IMR-90 (cell line): Measurements from ENCODE around the gene TP63. TPM values are rescaled to one million over a fixed set of nuclear protein-coding genes. Genes with fewer than 3 reads are reported as not detected.

Experiments
- ATAC-seq: fragments of 200-7000 bp; cut with Tn5 transposase; 2 replicates; pipeline ENCODE4 v1.9.1; 2020; ENCODE audit warnings: low read depth, mild to moderate bottlenecking, moderate library complexity
- BruUV-seq: library from RNA; stranded (reverse); fragments of 400-500 nt; replicated peaks from 2 replicates; lab custom pipeline; 2021; lab: Mats Ljungman, UMichigan
- CTCF ChIA-PET: fragments of 300-600 bp; formaldehyde crosslinking; extraction: SDS; loops from one replicate; lab custom pipeline; 2021; ENCODE audit warnings: antibody characterized with exemption; lab: Yijun Ruan, JAX
- POLR2A ChIA-PET: fragments of 300-600 bp; sonication (Branson Sonifier 250); formaldehyde crosslinking; loops from one replicate; lab custom pipeline; 2022; ENCODE audit warnings: antibody characterized with exemption; ENCODE audit not compliant: unreplicated experiment; lab: Charles Lee
- DNase-seq: peaks from one replicate; pipeline ENCODE4 v3.0.0; 2013
- H2AFZ ChIP-seq: replicated peaks from 2 replicates; pipeline ENCODE3; 2013; ENCODE audit warnings: low read length, mild to moderate bottlenecking; ENCODE audit not compliant: poor library complexity
- H2AK5ac ChIP-seq: 2 replicates; pipeline ENCODE4 v1.6.1; 2013; ENCODE audit warnings: low read depth, low read length, inconsistent platforms
- H2AK9ac ChIP-seq: replicated peaks from 2 replicates; pipeline ENCODE3; 2013; ENCODE audit warnings: mild to moderate bottlenecking, low read depth, low read length, moderate library complexity; ENCODE audit not compliant: poor library complexity
- H2BK120ac ChIP-seq: 2 replicates; pipeline ENCODE4 v1.6.1; 2013; ENCODE audit warnings: low read depth, low read length, inconsistent platforms
- H2BK15ac ChIP-seq: 3 replicates; pipeline ENCODE4 v1.6.1; 2013; ENCODE audit warnings: low read depth, low read length, inconsistent platforms
- H2BK20ac ChIP-seq: 2 replicates; pipeline ENCODE4 v1.6.1; 2013; ENCODE audit warnings: low read depth, mild to moderate bottlenecking, inconsistent platforms, low read length, moderate library complexity
- H2BK5ac ChIP-seq: 2 replicates; pipeline ENCODE4 v1.6.1; 2013; ENCODE audit warnings: mild to moderate bottlenecking, low read depth, low read length, inconsistent platforms; ENCODE audit not compliant: poor library complexity, severe bottlenecking
- H3K14ac ChIP-seq: replicated peaks from 2 replicates; pipeline ENCODE4 v1.6.1; 2013; ENCODE audit warnings: low read depth, low read length, inconsistent platforms
- H3K18ac ChIP-seq: 2 replicates; pipeline ENCODE4 v1.6.1; 2013; ENCODE audit warnings: low read depth, low read length, control low read depth
- H3K23ac ChIP-seq: 2 replicates; pipeline ENCODE4 v1.6.1; 2013; ENCODE audit warnings: low read depth, low read length, inconsistent platforms
- H3K27ac ChIP-seq: 2 replicates; pipeline ENCODE4 v1.5.1; 2013; ENCODE audit warnings: mild to moderate bottlenecking, control low read depth, low read length; ENCODE audit not compliant: insufficient read depth
- H3K27me3 ChIP-seq: 2 replicates; pipeline ENCODE4 v1.6.1; 2013; ENCODE audit warnings: low read length; ENCODE audit not compliant: control insufficient read depth, insufficient read depth
- H3K36me3 ChIP-seq: 2 replicates; pipeline ENCODE4 v1.6.1; 2013; ENCODE audit warnings: low read length, mixed read lengths; ENCODE audit not compliant: control insufficient read depth, insufficient read depth
- H3K4ac ChIP-seq: 2 replicates; pipeline ENCODE4 v1.6.1; 2013; ENCODE audit warnings: low read depth, low read length, inconsistent platforms
- H3K4me1 ChIP-seq: 2 replicates; pipeline ENCODE4 v1.6.1; 2013; ENCODE audit warnings: low read length, mixed read lengths; ENCODE audit not compliant: control insufficient read depth, insufficient read depth
- H3K4me2 ChIP-seq: 2 replicates; pipeline ENCODE4 v1.6.1; 2013; ENCODE audit warnings: low read depth, mild to moderate bottlenecking, control low read depth, low read length, moderate library complexity
- H3K4me3 ChIP-seq: 2 replicates; pipeline ENCODE4 v1.5.1; 2013; ENCODE audit warnings: low read depth, mild to moderate bottlenecking, control low read depth, low read length, moderate library complexity; ENCODE audit not compliant: insufficient read depth
- H3K56ac ChIP-seq: 2 replicates; pipeline ENCODE4 v1.6.1; 2013; ENCODE audit warnings: low read length, inconsistent platforms; ENCODE audit not compliant: insufficient read depth; ENCODE audit errors: extremely low read depth
- H3K79me1 ChIP-seq, 2 experiments: 2 replicates each; pipeline ENCODE4 v1.6.1; 2013; ENCODE audit warnings: low read length in 2 of 2, inconsistent platforms in 1 of 2, low read depth in 1 of 2
- H3K9ac ChIP-seq: 2 replicates; pipeline ENCODE4 v1.6.1; 2013; ENCODE audit warnings: low read depth, low read length, control low read depth
- H3K9me1 ChIP-seq: 2 replicates; pipeline ENCODE4 v1.6.1; 2013; ENCODE audit warnings: low read length, inconsistent platforms; ENCODE audit not compliant: insufficient read depth
- H3K9me3 ChIP-seq: 2 replicates; pipeline ENCODE4 v1.6.1; 2013; ENCODE audit warnings: low read length; ENCODE audit not compliant: control insufficient read depth, insufficient read depth
- H4K20me1 ChIP-seq: 2 replicates; pipeline ENCODE4 v1.6.1; 2013; ENCODE audit warnings: low read length, inconsistent platforms; ENCODE audit not compliant: insufficient read depth
- H4K5ac ChIP-seq: 2 replicates; pipeline ENCODE4 v1.6.1; 2013; ENCODE audit warnings: mild to moderate bottlenecking, low read depth, low read length, control low read depth
- H4K8ac ChIP-seq, 2 experiments: 2 replicates each; pipeline ENCODE4 v1.6.1; 2013; ENCODE audit warnings: low read depth in 2 of 2, low read length in 2 of 2, control low read depth in 1 of 2, inconsistent platforms in 1 of 2
- H4K91ac ChIP-seq: 2 replicates; pipeline ENCODE4 v1.6.1; 2013; ENCODE audit warnings: low read depth, low read length, inconsistent platforms; ENCODE audit not compliant: insufficient read depth
- CEBPB ChIP-seq: IDR thresholded peaks from 2 replicates; pipeline ENCODE4 v1.6.1; 2012; ENCODE audit warnings: low read depth, low read length, improper control_type of control experiment
- CHD1 ChIP-seq: IDR thresholded peaks from 2 replicates; pipeline ENCODE4 v1.6.1; 2012; ENCODE audit warnings: low read depth, low read length, improper control_type of control experiment
- ELK1 ChIP-seq: fragments of 150-350 bp; IDR thresholded peaks from 2 replicates; pipeline ENCODE4 v1.6.1; 2016; ENCODE audit warnings: low read depth, mild to moderate bottlenecking, low read length, moderate library complexity, borderline replicate concordance
- FOS ChIP-seq: fragments of 150-350 bp; IDR thresholded peaks from 2 replicates; pipeline ENCODE4 v1.6.1; 2016; ENCODE audit warnings: low read depth, low read length
- MAZ ChIP-seq: IDR thresholded peaks from 2 replicates; pipeline ENCODE4 v1.6.1; 2012; ENCODE audit warnings: low read depth, mild to moderate bottlenecking, low read length, improper control_type of control experiment, moderate library complexity, borderline replicate concordance
- MXI1 ChIP-seq: IDR thresholded peaks from 2 replicates; pipeline ENCODE4 v1.6.1; 2012; ENCODE audit warnings: low read depth, mild to moderate bottlenecking, low read length, moderate library complexity, borderline replicate concordance
- NFE2L2 ChIP-seq: fragments of 150-350 bp; IDR thresholded peaks from 2 replicates; pipeline ENCODE4 v1.6.1; 2016; ENCODE audit warnings: low read depth, mild to moderate bottlenecking, low read length
- POLR2A ChIP-seq: IDR thresholded peaks from 2 replicates; pipeline ENCODE4 v1.6.1; 2012; ENCODE audit warnings: mild to moderate bottlenecking, low read depth, low read length
- RAD21 ChIP-seq: IDR thresholded peaks from 2 replicates; pipeline ENCODE4 v1.6.1; 2012; ENCODE audit warnings: low read length, improper control_type of control experiment
- RCOR1 ChIP-seq: IDR thresholded peaks from 2 replicates; pipeline ENCODE4 v1.6.1; 2012; ENCODE audit warnings: mild to moderate bottlenecking, low read length, improper control_type of control experiment; ENCODE audit not compliant: insufficient replicate concordance
- RFX5 ChIP-seq: IDR thresholded peaks from 2 replicates; pipeline ENCODE4 v1.8.0; 2012; ENCODE audit warnings: low read depth, mild to moderate bottlenecking, low read length, moderate library complexity
- SMC3 ChIP-seq: fragments of 150-350 bp; IDR thresholded peaks from 2 replicates; pipeline ENCODE4 v1.6.1; 2016; ENCODE audit warnings: low read depth, mild to moderate bottlenecking, antibody characterized with exemption, low read length, moderate library complexity
- WGBS, 2 experiments: methylation state at CpG; one replicate each; pipeline versions ENCODE4 v1.1.5 to v1.1.7; 2013; ENCODE audit warnings: missing lambda C conversion rate in 2 of 2; ENCODE audit not compliant: insufficient read length in 1 of 2; ENCODE audit errors: extremely low coverage in 2 of 2; 5-methylcytosine and 5-hydroxymethylcytosine counted together
- dilution Hi-C: fragments of 300-500 bp; cut with HindIII; formaldehyde crosslinking; loops from one replicate; pipeline ENCODE4 v1.14.3; 2018; ENCODE audit warnings: low sequenced_read_pairs; ENCODE audit not compliant: unreplicated experiment
- in situ Hi-C: fragments of 300-500 bp; cut with MboI; formaldehyde crosslinking; loops from 3 replicates; pipeline ENCODE4 v1.14.3; 2019; ENCODE audit warnings: low sequenced_read_pairs, inconsistent platforms, mixed read lengths
- intact Hi-C: fragments of 100-400 bp; cut with micrococcal nuclease; formaldehyde crosslinking; loops from 2 replicates; pipeline ENCODE4 v1.10.0; 2022
- polyA plus RNA-seq, 3 experiments: library from polyadenylated mRNA; depleted of rRNA; stranded (reverse); fragments of >200 nt; gene quantifications; 2 replicates each; pipeline ENCODE4 v1.2.3, GENCODE V29; 2012; ENCODE audit warnings: low replicate concordance in 1 of 3
- total RNA-seq: library from RNA; depleted of rRNA; stranded (reverse); fragments of >200 nt; gene quantifications from 2 replicates; pipeline ENCODE4 v1.2.3, GENCODE V29; 2012
- TF ChIP-seq, protein P1 (sequence below): conservative IDR thresholded peaks from 2 replicates; pipeline ENCODE4 v1.5.1; 2012; ENCODE audit warnings: mild to moderate bottlenecking, low read depth, low read length, improper control_type of control experiment

The TP63 gene
- total and polyA plus RNA-seq, 2 of the 4 experiments (the other 2 are of a cell fraction): not detected

DNA sequence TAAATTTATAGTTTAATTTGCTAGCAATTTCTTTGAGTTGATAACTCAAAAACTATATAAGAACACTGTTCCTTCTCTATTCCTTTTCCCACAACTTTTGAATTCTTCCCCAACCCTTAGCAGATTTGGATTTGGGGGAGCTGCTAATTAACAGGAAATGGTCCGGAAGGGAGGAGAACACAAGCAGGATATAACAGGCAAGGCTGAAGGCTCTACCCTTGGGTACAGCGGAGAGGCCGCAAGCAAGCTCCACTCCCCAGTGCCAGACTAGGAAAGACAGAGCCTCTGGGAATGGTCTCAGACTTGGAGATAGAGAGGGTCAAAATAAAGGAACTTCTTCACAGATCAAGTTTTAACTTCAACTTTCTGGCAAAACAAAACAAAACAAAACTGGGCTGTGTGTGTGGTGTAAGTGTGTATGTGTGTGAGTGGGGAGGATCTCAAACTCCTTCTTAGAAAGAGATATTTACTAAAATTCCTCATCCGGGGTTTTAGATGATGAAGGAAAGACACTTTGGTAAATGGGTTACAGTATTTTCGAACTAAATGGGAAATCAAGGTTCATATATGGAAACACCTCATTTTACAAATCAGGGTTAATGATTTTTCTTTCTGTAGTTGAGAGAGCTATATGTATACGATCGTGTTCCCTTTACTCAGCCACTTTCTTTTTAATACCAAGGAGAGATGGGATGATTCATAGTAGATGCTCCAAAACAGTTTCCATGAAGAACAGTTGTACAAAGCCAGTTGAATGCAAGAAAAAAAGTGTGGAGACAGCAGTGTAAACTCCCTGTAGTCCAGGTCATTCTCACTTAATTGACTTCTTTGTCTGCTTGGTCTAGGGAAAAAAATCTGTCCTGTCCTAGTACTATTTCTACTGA, 161.1 kb downstream of the TP63 start:
- H3K4me3 ChIP-seq: no peak overlapping the region
- no peak overlapping the region for H2AK9ac ChIP-seq
- H2AK5ac ChIP-seq: no peak overlapping the region
- intact Hi-C loops: no loop called here
- no TSS peak for BruUV-seq
- no peak overlapping the region for H3K14ac ChIP-seq
- no peak overlapping the region for H3K27ac ChIP-seq
- CTCF ChIA-PET: interaction anchor here (0.7 kb wide), 1 partner anchor 1585 kb away, joined by 4 read pairs; no protein-coding TSS in a partner anchor
- no peak overlapping the region for H4K8ac ChIP-seq
- H3K9ac ChIP-seq: no peak overlapping the region
- no peak overlapping the region for H2BK120ac ChIP-seq
- H3K4ac ChIP-seq: no peak overlapping the region
- in situ Hi-C loops: no loop called here
- H4K5ac ChIP-seq: no peak overlapping the region
- H2BK20ac ChIP-seq: no peak overlapping the region
- DNase-seq (no peak), ATAC-seq (no peak)
- no peak overlapping the region for H2BK5ac ChIP-seq
- TF ChIP-seq FOS (no peak), POLR2A (no peak), CEBPB (no peak), RFX5 (no peak), RAD21 (no peak), ELK1 (no peak), CHD1 (no peak), MXI1 (no peak), MAZ (no peak), NFE2L2 (no peak), SMC3 (no peak), RCOR1 (no peak)
- TF ChIP-seq, protein P1, sequence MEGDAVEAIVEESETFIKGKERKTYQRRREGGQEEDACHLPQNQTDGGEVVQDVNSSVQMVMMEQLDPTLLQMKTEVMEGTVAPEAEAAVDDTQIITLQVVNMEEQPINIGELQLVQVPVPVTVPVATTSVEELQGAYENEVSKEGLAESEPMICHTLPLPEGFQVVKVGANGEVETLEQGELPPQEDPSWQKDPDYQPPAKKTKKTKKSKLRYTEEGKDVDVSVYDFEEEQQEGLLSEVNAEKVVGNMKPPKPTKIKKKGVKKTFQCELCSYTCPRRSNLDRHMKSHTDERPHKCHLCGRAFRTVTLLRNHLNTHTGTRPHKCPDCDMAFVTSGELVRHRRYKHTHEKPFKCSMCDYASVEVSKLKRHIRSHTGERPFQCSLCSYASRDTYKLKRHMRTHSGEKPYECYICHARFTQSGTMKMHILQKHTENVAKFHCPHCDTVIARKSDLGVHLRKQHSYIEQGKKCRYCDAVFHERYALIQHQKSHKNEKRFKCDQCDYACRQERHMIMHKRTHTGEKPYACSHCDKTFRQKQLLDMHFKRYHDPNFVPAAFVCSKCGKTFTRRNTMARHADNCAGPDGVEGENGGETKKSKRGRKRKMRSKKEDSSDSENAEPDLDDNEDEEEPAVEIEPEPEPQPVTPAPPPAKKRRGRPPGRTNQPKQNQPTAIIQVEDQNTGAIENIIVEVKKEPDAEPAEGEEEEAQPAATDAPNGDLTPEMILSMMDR: no peak
- no peak overlapping the region for H3K4me2 ChIP-seq
- no peak overlapping the region for H3K23ac ChIP-seq
- peaks cover 5% of the 10 kb centered on the region; the same call in 1 of the 2 replicates for H3K27me3 ChIP-seq
- no peak overlapping the region for H3K18ac ChIP-seq
- H2BK15ac ChIP-seq: no peak overlapping the region
- no peaks in the 10 kb centered on the region for H3K79me1 ChIP-seq
- WGBS, 2 experiments: no CpG with 5 or more reads among the region's 7 CpGs
- no peak overlapping the region for H2AFZ ChIP-seq
- H3K9me1 ChIP-seq: no peaks in the 10 kb centered on the region
- no peaks in the 10 kb centered on the region for H4K20me1 ChIP-seq
- no peak overlapping the region for H4K91ac ChIP-seq
- H3K9me3 ChIP-seq: no peaks in the 10 kb centered on the region
- H3K4me1 ChIP-seq: no peaks in the 10 kb centered on the region
- H3K56ac ChIP-seq: no peak overlapping the region
- H3K36me3 ChIP-seq: no peaks in the 10 kb centered on the region
- POLR2A ChIA-PET: no interaction called here
- dilution Hi-C loops: no loop called here
